Measurements from ENCODE around the gene PDCD4. TPM values are rescaled to one million over a fixed set of nuclear protein-coding genes. Genes with fewer than 3 reads are reported as not detected.
"Not testable (repeated sequence)": the region's sequence is repeated elsewhere in the genome, so short reads cannot be mapped to it uniquely, and the experiment has no call there.

The PDCD4 gene
- total RNA-seq, 1 experiment from 2014 or later: 19.9 TPM

GRCh38 chr10:110861476-110861875 is 10.3 kb upstream of the PDCD4 start:
- no peak for DNase-seq (ENCODE audit: low read depth)

GRCh38 chr10:110861930-110862649 is 9.6 kb upstream of the PDCD4 start:
- DNase-seq (ENCODE audit: low read depth): no peak

- no peak for DNase-seq (ENCODE audit: low read depth)
These were observed 8.8 kb upstream of the PDCD4 start for GRCh38 chr10:110862961-110863360.

GRCh38 chr10:110863361-110863760 is 8.4 kb upstream of the PDCD4 start:
- DNase-seq (ENCODE audit: low read depth): no peak

GRCh38 chr10:110863956-110864355 is 7.8 kb upstream of the PDCD4 start:
- DNase-seq (ENCODE audit: low read depth): no peak

- no peak for DNase-seq (ENCODE audit: low read depth)
These were observed 7.0 kb upstream of the PDCD4 start for GRCh38 chr10:110864662-110865140.

GRCh38 chr10:110865186-110865808 is 6.4 kb upstream of the PDCD4 start:
- no peak for DNase-seq (ENCODE audit: low read depth)

GRCh38 chr10:110865809-110866482 is 5.8 kb upstream of the PDCD4 start:
- no peak for DNase-seq (ENCODE audit: low read depth)

- DNase-seq (ENCODE audit: low read depth): not testable (repeated sequence)
These were observed 4.5 kb upstream of the PDCD4 start for GRCh38 chr10:110867011-110867806.

- no peak for DNase-seq (ENCODE audit: low read depth)
These were observed 3.8 kb upstream of the PDCD4 start for GRCh38 chr10:110867807-110868465.

- no peak for DNase-seq (ENCODE audit: low read depth)
These were observed 2.7 kb upstream of the PDCD4 start for GRCh38 chr10:110868981-110869380.

- DNase-seq (ENCODE audit: low read depth): no peak
These were observed 868 bp upstream of the PDCD4 start for GRCh38 chr10:110870823-110871297.

- DNase-seq (ENCODE audit: low read depth): peak; percentile 78
These were observed 636 bp downstream of the PDCD4 start for GRCh38 chr10:110872145-110872983.

GRCh38 chr10:110872984-110873923 is 1.5 kb downstream of the PDCD4 start:
- no peak for DNase-seq (ENCODE audit: low read depth)

- no peak for DNase-seq (ENCODE audit: low read depth)
These were observed 2.2 kb downstream of the PDCD4 start for GRCh38 chr10:110873951-110874350.

GRCh38 chr10:110876000-110876399 is 4.3 kb downstream of the PDCD4 start:
- DNase-seq (ENCODE audit: low read depth): no peak

GRCh38 chr10:110876788-110877187 is 5.1 kb downstream of the PDCD4 start:
- no peak for DNase-seq (ENCODE audit: low read depth)

- DNase-seq (ENCODE audit: low read depth): no peak
These were observed 8.3 kb downstream of the PDCD4 start for GRCh38 chr10:110880012-110880411.

- DNase-seq (ENCODE audit: low read depth): no peak
These were observed 9.5 kb downstream of the PDCD4 start for GRCh38 chr10:110881247-110881646.

All from Daoy (cell line).